MCF 10A (cell line): ENCODE measurements around the gene ADGRF1. TPM values are rescaled to one million over a fixed set of nuclear protein-coding genes. Genes with fewer than 3 reads are reported as not detected.

Source experiments
- total RNA-seq: library from RNA; stranded (reverse); gene quantifications from 2 replicates; pipeline ENCODE4 v1.2.3, GENCODE V29; 2022

ADGRF1 gene
- total RNA-seq, 1 experiment from 2014 or later, result 3.5 TPM

Other genes starting within 250 kb of the ADGRF1 start
- gene MEP1A, start 248.9 kb downstream of the ADGRF1 start, total RNA-seq, result not detected in 2 replicates
- gene ADGRF5, start 120.4 kb downstream of the ADGRF1 start, total RNA-seq, result not detected in 2 replicates